ENCODE data around the gene PAK1.
"Not testable (repeated sequence)": the region's sequence is repeated elsewhere in the genome, so short reads cannot be mapped to it uniquely, and the experiment has no call there.

The PAK1 gene

GRCh38 chr11:77402218-77402556 is 71.7 kb downstream of the PAK1 start:
- DNase-seq (ENCODE audit: low spot score) = no peak

GRCh38 chr11:77401486-77402217 is 72.2 kb downstream of the PAK1 start:
- DNase-seq (ENCODE audit: low spot score) = no peak

GRCh38 chr11:77400775-77401449 is 73.0 kb downstream of the PAK1 start:
- DNase-seq (ENCODE audit: low spot score) = no peak

GRCh38 chr11:77400271-77400670 is 73.6 kb downstream of the PAK1 start:
- DNase-seq (ENCODE audit: low spot score) = no peak

GRCh38 chr11:77397631-77398030 is 76.3 kb downstream of the PAK1 start:
- no peak for DNase-seq (ENCODE audit: low spot score)

- no peak for DNase-seq (ENCODE audit: low spot score)
Measured at GRCh38 chr11:77396911-77397310, 77.0 kb downstream of the PAK1 start.

- DNase-seq (ENCODE audit: low spot score) = no peak
Measured at GRCh38 chr11:77396305-77396704, 77.6 kb downstream of the PAK1 start.

GRCh38 chr11:77395460-77396173 is 78.3 kb downstream of the PAK1 start:
- DNase-seq (ENCODE audit: low spot score) = no peak

GRCh38 chr11:77392842-77393241 is 81.1 kb downstream of the PAK1 start:
- no peak for DNase-seq (ENCODE audit: low spot score)

GRCh38 chr11:77387701-77388100 is 86.2 kb downstream of the PAK1 start:
- DNase-seq (ENCODE audit: low spot score) = no peak

GRCh38 chr11:77386178-77386577 is 87.7 kb downstream of the PAK1 start:
- no peak for DNase-seq (ENCODE audit: low spot score)

- not testable (repeated sequence) for DNase-seq (ENCODE audit: low spot score)
Measured at GRCh38 chr11:77385255-77385771, 88.6 kb downstream of the PAK1 start.

GRCh38 chr11:77384571-77384970 is 89.3 kb downstream of the PAK1 start:
- DNase-seq (ENCODE audit: low spot score) = no peak

GRCh38 chr11:77383349-77383748 is 90.5 kb downstream of the PAK1 start:
- DNase-seq (ENCODE audit: low spot score) = not testable (repeated sequence)

GRCh38 chr11:77381729-77382665 is 91.9 kb downstream of the PAK1 start:
- DNase-seq (ENCODE audit: low spot score) = no peak

GRCh38 chr11:77379934-77380333 is 94.0 kb downstream of the PAK1 start:
- no peak for DNase-seq (ENCODE audit: low spot score)

GRCh38 chr11:77379253-77379652 is 94.6 kb downstream of the PAK1 start:
- no peak for DNase-seq (ENCODE audit: low spot score)

- DNase-seq (ENCODE audit: low spot score) = no peak
Measured at GRCh38 chr11:77377734-77378133, 96.2 kb downstream of the PAK1 start.

GRCh38 chr11:77375107-77375506 is 98.8 kb downstream of the PAK1 start:
- DNase-seq (ENCODE audit: low spot score) = no peak

GRCh38 chr11:77374611-77375031 is 99.3 kb downstream of the PAK1 start:
- no peak for DNase-seq (ENCODE audit: low spot score)

- no peak for DNase-seq (ENCODE audit: low spot score)
Measured at GRCh38 chr11:77374108-77374507, 99.8 kb downstream of the PAK1 start.

GRCh38 chr11:77372726-77373125 is 101.2 kb downstream of the PAK1 start:
- no peak for DNase-seq (ENCODE audit: low spot score)
